ENCODE measurements around the gene FILIP1L.
"Not testable (repeated sequence)": the region's sequence is repeated elsewhere in the genome, so short reads cannot be mapped to it uniquely, and the experiment has no call there.

Gene FILIP1L

GRCh38 chr3:99845331-99845730 is 269.0 kb downstream of the FILIP1L start:
- no peak for DNase-seq
- Histone ChIP-seq H3K27ac (no peak overlapping the region), H3K27me3 (replicated peaks) (no peaks in the 10 kb centered on the region), H3K4me3 (ENCODE audit: low read depth, low read length) (no peak overlapping the region), H3K36me3 (replicated peaks) (peaks cover 3% of the 10 kb centered on the region)
- no peak for TF ChIP-seq CTCF (IDR thresholded peaks at IDR 0.05; ENCODE audit: low read depth, low read length, missing control alignments)
- in situ Hi-C loops (cut with HindIII; ENCODE audit: low pct_ligation_motif_present, low sequenced_read_pairs): loop anchor here (25.0 kb wide), 2 partner anchors 217 to 417 kb away; partner anchors contain the start of gene TBC1D23

GRCh38 chr3:99843590-99844258 is 270.6 kb downstream of the FILIP1L start:
- H3K27ac ChIP-seq: peak overlapping the region; percentile 2
- in situ Hi-C loops (cut with HindIII; ENCODE audit: low pct_ligation_motif_present, low sequenced_read_pairs): loop anchor here (25.0 kb wide), 2 partner anchors 219 to 419 kb away; partner anchors contain the start of gene TBC1D23
- H3K27me3 ChIP-seq (replicated peaks): no peaks in the 10 kb centered on the region
- no peak for TF ChIP-seq CTCF (IDR thresholded peaks at IDR 0.05; ENCODE audit: low read depth, low read length, missing control alignments)
- DNase-seq: no peak
- no peak overlapping the region for H3K4me3 ChIP-seq (ENCODE audit: low read depth, low read length)
- no peaks in the 10 kb centered on the region for H3K36me3 ChIP-seq (replicated peaks)

- in situ Hi-C loops (cut with HindIII; ENCODE audit: low pct_ligation_motif_present, low sequenced_read_pairs): loop anchor here (25.0 kb wide), 2 partner anchors 219 to 419 kb away; partner anchors contain the start of gene TBC1D23
- H3K27me3 ChIP-seq (replicated peaks): no peaks in the 10 kb centered on the region
- no peak for DNase-seq
- no peak overlapping the region for H3K27ac ChIP-seq
- no peaks in the 10 kb centered on the region for H3K36me3 ChIP-seq (replicated peaks)
- TF ChIP-seq CTCF (IDR thresholded peaks at IDR 0.05; ENCODE audit: low read depth, low read length, missing control alignments): peak; percentile 50
- no peak overlapping the region for H3K4me3 ChIP-seq (ENCODE audit: low read depth, low read length)
Observed at GRCh38 chr3:99842826-99843589, 271.3 kb downstream of the FILIP1L start.

GRCh38 chr3:99841949-99842348 is 272.4 kb downstream of the FILIP1L start:
- in situ Hi-C loops (cut with HindIII; ENCODE audit: low pct_ligation_motif_present, low sequenced_read_pairs): loop anchor here (25.0 kb wide), 2 partner anchors 220 to 420 kb away; partner anchors contain the start of gene TBC1D23

GRCh38 chr3:99839613-99840012 is 274.7 kb downstream of the FILIP1L start:
- Histone ChIP-seq H3K27ac (no peak overlapping the region), H3K36me3 (replicated peaks) (no peaks in the 10 kb centered on the region), H3K4me3 (ENCODE audit: low read depth, low read length) (no peak overlapping the region), H3K27me3 (replicated peaks) (no peaks in the 10 kb centered on the region)
- in situ Hi-C loops (cut with HindIII; ENCODE audit: low pct_ligation_motif_present, low sequenced_read_pairs): loop anchor here (25.0 kb wide), 2 partner anchors 223 to 423 kb away; partner anchors contain the start of gene TBC1D23
- no peak for TF ChIP-seq CTCF (IDR thresholded peaks at IDR 0.05; ENCODE audit: low read depth, low read length, missing control alignments)
- DNase-seq: no peak

More at GRCh38 chr3:99841949-99842348, 272.4 kb downstream of the FILIP1L start:
- not testable (repeated sequence) for DNase-seq; H3K36me3 ChIP-seq (replicated peaks); H3K4me3 ChIP-seq (ENCODE audit: low read depth, low read length); H3K27ac ChIP-seq; H3K27me3 ChIP-seq (replicated peaks)

- Histone ChIP-seq H3K27me3 (replicated peaks) (no peaks in the 10 kb centered on the region), H3K4me3 (ENCODE audit: low read depth, low read length) (no peak overlapping the region), H3K36me3 (replicated peaks) (no peaks in the 10 kb centered on the region), H3K27ac (no peak overlapping the region)
- in situ Hi-C loops (cut with HindIII; ENCODE audit: low pct_ligation_motif_present, low sequenced_read_pairs): loop anchor here (25.0 kb wide), 2 partner anchors 224 to 424 kb away; partner anchors contain the start of gene TBC1D23
- DNase-seq: no peak
- no peak for TF ChIP-seq CTCF (IDR thresholded peaks at IDR 0.05; ENCODE audit: low read depth, low read length, missing control alignments)
Observed at GRCh38 chr3:99838755-99839154, 275.5 kb downstream of the FILIP1L start.
